T-helper 1 cell treated with Interleukin-12 subunit alpha and Interleukin-12 subunit beta and Interleukin-4 antibody, amounts not matched to agents 30 μg/mL and 1 μg/mL, for 36 hours (primary cell): Measurements from ENCODE around the gene SLC35F3.

Experiments
- H3K27ac Mint-ChIP-seq: one replicate; pipeline ENCODE4 v1.8.0; 2021; ENCODE audit warnings: mild to moderate bottlenecking, mixed read lengths
- H3K27me3 Mint-ChIP-seq: one replicate; pipeline ENCODE4 v1.8.0; 2021; ENCODE audit warnings: low read depth, mixed read lengths
- H3K36me3 Mint-ChIP-seq: one replicate; pipeline ENCODE4 v1.8.0; 2021; ENCODE audit warnings: low read depth, mixed read lengths
- H3K4me1 Mint-ChIP-seq: one replicate; pipeline ENCODE4 v1.8.0; 2021; ENCODE audit warnings: low read depth, mixed read lengths
- H3K4me3 Mint-ChIP-seq: one replicate; pipeline ENCODE4 v1.8.0; 2021; ENCODE audit warnings: mild to moderate bottlenecking, moderate library complexity, mixed read lengths
- H3K9me3 Mint-ChIP-seq: one replicate; pipeline ENCODE4 v1.8.0; 2021; ENCODE audit warnings: mixed read lengths

Gene SLC35F3

DNA sequence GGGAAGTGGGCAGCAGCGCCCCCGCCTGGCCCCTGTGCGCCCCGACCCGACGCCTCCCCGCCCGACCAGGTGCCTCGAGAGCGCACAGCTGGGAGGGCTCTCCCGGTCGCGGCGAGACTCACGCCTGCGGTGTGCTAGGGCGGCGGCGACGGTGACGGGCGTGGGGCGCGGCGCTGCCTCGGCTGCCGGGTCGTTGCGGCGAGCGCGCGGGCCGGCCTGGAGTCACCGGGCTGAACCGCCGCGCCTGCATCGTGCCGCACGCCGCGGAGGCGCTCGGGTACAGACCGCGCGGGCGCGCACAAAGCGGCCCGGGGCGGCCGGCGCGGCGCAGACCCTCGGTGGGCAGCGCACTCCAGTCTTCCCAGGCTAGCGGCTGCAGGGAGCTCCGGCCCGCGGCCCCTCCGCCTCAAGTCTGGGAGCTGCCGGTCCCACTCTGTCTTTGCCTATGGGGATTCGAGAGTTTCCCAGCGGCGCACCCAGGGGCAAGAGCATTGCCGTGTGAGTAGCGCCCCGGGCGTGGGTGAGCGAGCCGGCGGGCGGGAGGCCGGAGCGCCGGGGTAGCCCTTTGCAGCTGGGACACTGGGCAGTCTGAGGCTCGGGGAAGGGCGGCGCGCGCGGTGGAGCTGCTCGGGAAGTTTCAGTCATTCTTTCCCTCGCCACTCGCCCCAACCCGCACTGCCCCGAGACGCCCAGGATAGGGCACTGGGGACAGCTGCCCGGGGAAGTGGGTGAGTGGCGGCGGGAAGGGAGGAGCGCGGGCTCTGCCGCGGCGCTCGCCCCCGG, at the start of gene SLC35F3:
SLC35F3 (plus strand) TSS at position 44 of the 783 bp plus-strand sequence.
- Mint-ChIP-seq H3K27ac (no peak within 1 kb of the TSS), H3K27me3 (peaks cover 68% of the 10 kb centered on the region), H3K4me1 (no peaks in the 10 kb centered on the region), H3K36me3 (peaks cover 2% of the 10 kb centered on the region), H3K9me3 (no peaks in the 10 kb centered on the region), H3K4me3 (no peak within 1 kb of the TSS)

DNA sequence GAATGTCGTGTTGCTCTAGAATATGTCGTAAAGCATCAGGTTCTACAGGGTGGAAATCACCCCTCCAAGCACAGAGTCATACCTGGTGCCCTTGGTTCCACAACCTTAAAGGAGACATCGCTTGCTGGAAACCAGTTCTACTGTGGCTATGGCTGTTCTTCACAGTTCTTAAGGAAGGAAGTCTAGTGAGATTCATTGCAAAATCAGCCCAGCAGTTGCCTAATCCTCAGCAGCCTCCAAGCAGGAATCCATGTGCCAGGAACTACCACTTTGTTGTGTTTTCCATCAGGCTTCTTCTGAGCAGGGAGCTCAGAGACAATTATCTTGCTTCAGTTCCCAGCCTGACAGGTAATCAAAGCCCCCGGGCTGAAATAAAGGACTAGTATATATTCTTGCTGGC, 45.0 kb upstream of the SLC35F3 start:
- H3K27ac Mint-ChIP-seq: no peak overlapping the region
- H3K4me3 Mint-ChIP-seq: no peak overlapping the region

DNA sequence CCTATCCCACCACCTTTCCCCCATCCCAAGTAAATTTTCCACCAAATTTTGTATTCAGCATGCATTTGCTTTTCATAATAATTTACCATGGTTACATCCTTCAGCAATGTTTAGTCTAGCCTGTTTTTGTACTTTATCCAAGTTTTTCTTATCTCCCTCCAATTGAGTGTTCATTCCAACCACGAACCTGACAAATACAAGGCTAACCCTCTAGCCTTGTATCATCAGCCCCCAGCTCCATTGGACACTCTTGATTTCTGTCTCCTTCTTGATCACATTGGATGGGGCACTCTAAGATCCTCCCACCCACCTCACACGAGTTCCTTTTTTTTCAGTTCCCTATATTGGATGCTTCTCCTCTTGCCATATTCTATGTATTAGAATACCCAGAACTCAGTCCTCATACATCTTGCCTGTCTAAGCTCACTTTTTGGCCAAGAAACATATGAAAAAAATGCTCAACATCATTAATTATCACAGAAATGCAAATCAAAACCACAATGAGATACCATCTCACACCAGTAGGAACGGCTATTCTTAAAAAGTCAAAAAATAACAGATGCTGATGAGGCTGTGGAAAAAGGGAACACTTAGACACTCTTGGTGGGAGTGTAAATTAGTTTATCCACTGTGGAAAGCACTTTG, 40.5 kb upstream of the SLC35F3 start:
- Mint-ChIP-seq H3K27me3 (no peaks in the 10 kb centered on the region), H3K36me3 (no peaks in the 10 kb centered on the region), H3K4me3 (no peak overlapping the region), H3K9me3 (peaks cover 17% of the 10 kb centered on the region), H3K4me1 (no peaks in the 10 kb centered on the region), H3K27ac (no peak overlapping the region)

More for the DNA sequence above, 45.0 kb upstream of the SLC35F3 start:
- H3K4me1 Mint-ChIP-seq: no peaks in the 10 kb centered on the region
- H3K9me3 Mint-ChIP-seq: no peaks in the 10 kb centered on the region
- H3K27me3 Mint-ChIP-seq: no peaks in the 10 kb centered on the region
- no peaks in the 10 kb centered on the region for H3K36me3 Mint-ChIP-seq

DNA sequence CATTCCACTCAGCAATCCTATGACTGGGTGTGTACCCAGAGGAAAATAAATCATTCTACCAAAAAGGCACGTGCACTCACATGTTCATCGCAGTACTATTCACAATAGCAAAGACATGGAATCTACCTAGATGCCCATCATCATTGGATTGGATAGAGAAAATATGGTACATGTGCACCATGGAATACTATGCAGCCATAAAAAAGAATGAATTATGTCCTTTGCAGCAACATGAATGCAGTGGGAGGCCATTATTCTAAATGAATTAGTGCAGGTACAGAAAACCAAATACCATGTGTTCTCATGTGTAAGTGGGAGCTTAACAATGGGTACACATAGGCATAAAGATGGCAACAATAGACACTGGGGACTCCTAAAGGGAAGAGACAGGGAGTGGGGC, 39.9 kb upstream of the SLC35F3 start:
- H3K4me3 Mint-ChIP-seq: no peak overlapping the region

DNA sequence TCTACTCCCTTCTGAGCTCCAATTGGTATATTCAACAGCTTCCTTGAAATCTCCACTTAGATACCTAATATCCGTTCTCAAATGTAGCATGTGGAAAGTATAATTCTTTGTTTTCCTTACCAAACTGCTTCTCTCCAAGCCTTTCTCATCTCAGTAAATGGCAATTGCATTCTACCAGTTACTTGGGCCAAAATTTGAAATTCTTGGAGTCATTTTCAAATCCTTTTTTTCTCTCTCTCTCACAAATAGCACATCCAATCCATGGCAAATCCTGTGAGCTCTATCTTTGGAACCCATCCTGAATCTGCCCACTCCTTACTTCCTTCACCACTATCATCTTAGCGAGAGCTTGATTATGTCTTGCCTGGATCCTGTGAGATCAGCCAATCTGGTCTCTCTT, 39.3 kb upstream of the SLC35F3 start:
- Mint-ChIP-seq H3K27me3 (no peaks in the 10 kb centered on the region), H3K4me3 (no peak overlapping the region), H3K9me3 (peaks cover 17% of the 10 kb centered on the region), H3K27ac (no peak overlapping the region), H3K36me3 (no peaks in the 10 kb centered on the region), H3K4me1 (no peaks in the 10 kb centered on the region)

More for the DNA sequence above, 39.9 kb upstream of the SLC35F3 start:
- Mint-ChIP-seq H3K9me3 (peaks cover 17% of the 10 kb centered on the region), H3K4me1 (no peaks in the 10 kb centered on the region), H3K36me3 (no peaks in the 10 kb centered on the region), H3K27me3 (no peaks in the 10 kb centered on the region), H3K27ac (no peak overlapping the region)

DNA sequence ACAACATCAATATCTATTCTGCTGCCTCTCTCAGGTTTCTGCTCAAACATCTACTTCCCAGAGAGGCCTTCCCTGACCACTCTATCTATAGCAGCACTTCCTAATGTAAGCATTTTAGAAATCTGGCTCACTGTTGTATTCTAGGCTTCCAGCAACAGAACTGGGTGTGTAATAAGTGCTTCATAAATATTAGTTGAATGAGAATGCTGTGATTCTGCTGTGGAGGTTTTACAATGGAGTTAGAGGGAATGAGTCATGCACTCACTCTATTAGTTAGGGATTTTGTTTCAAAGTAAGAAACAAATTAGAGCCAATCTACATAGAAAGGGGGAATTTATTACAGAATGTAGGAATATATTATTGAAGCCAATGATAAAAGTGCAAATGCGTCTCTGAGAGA, 38.6 kb upstream of the SLC35F3 start:
- H3K9me3 Mint-ChIP-seq: peaks cover 17% of the 10 kb centered on the region
- H3K27me3 Mint-ChIP-seq: no peaks in the 10 kb centered on the region
- no peak overlapping the region for H3K4me3 Mint-ChIP-seq
- no peaks in the 10 kb centered on the region for H3K36me3 Mint-ChIP-seq
- H3K27ac Mint-ChIP-seq: no peak overlapping the region
- no peaks in the 10 kb centered on the region for H3K4me1 Mint-ChIP-seq

DNA sequence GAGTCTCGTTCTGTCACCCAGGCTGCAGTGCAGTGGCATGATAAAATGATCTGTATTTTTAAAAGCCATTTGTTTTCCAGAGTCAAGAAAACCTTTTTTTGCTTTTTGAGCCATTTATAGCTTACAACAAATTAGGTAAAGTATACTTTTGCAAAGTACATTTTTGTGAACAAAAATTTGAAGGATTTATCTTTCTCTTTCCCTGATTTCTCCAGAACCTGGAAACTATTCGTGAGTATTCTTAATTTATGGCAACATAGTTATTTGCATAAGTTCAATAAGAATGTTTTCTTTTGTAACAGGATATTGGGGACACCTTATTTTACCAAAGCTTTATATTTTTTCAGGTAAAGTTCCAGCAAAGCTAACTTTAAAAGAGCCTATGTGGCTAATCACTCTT, 37.4 kb upstream of the SLC35F3 start:
- Mint-ChIP-seq H3K4me1 (no peaks in the 10 kb centered on the region), H3K9me3 (peaks cover 17% of the 10 kb centered on the region), H3K36me3 (no peaks in the 10 kb centered on the region), H3K27me3 (no peaks in the 10 kb centered on the region), H3K27ac (no peak overlapping the region), H3K4me3 (no peak overlapping the region)

DNA sequence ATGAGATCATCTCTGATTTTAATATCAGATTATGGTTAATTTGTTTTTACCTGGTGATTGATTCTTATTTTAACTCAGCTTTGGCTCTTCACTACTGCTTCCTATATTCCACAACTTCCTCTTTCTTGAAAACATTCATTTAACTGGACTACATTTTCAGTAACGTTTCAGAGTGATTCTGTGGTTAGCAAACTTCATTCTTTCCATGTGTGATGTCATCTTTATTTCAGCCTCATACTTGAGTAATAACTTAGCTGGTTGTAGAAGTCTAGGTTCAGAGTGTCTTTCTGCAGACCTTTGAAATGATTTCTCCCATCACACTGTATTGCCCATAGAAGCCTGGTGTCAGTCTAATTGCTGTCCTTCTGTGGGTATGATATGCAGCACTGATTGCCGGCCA, 36.0 kb upstream of the SLC35F3 start:
- no peaks in the 10 kb centered on the region for H3K36me3 Mint-ChIP-seq
- no peaks in the 10 kb centered on the region for H3K27me3 Mint-ChIP-seq
- peaks cover 17% of the 10 kb centered on the region for H3K9me3 Mint-ChIP-seq
- no peak overlapping the region for H3K27ac Mint-ChIP-seq
- no peak overlapping the region for H3K4me3 Mint-ChIP-seq
- no peaks in the 10 kb centered on the region for H3K4me1 Mint-ChIP-seq

DNA sequence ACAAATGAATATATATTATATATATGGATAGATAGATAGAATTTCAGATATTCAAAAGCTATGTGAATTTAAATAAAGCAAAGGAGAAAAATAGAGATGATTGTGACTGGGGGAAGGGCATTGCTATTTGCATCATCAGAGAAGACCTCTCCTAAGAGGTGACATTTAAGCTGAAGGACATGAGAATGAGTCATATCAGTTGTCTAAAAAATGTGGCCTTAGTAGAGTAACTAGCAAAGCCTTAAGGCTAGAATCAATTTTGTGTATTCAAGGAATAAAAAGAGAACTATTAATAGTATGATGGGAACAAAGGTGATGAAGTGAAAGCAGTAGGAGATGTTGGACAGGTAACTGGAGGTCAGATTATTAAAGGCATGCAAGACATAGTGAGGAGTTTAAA, 34.8 kb upstream of the SLC35F3 start:
- no peak overlapping the region for H3K4me3 Mint-ChIP-seq
- H3K27ac Mint-ChIP-seq: no peak overlapping the region
- H3K27me3 Mint-ChIP-seq: no peaks in the 10 kb centered on the region
- no peaks in the 10 kb centered on the region for H3K4me1 Mint-ChIP-seq
- peaks cover 17% of the 10 kb centered on the region for H3K9me3 Mint-ChIP-seq
- no peaks in the 10 kb centered on the region for H3K36me3 Mint-ChIP-seq

DNA sequence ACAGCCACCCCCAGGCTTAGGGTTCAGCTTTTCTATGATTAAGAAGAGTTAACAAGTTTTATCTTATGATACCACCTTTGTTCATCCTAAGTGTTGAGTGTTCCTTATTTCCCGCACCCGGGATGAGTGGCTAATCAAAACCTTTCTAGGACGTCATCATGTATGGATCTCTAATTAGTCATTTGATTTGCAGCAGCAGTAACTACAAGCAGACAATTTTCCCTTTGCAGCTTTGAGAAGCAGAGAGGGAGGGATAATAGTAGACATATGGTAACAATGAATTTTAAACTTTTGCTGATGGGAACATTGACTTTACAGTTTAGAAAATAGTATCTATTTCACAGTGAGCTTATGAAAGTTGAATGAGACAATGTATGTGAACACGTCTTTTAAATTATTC, 30.8 kb upstream of the SLC35F3 start:
- Mint-ChIP-seq H3K36me3 (no peaks in the 10 kb centered on the region), H3K4me1 (no peaks in the 10 kb centered on the region), H3K27ac (no peak overlapping the region), H3K4me3 (no peak overlapping the region), H3K9me3 (no peaks in the 10 kb centered on the region), H3K27me3 (no peaks in the 10 kb centered on the region)

DNA sequence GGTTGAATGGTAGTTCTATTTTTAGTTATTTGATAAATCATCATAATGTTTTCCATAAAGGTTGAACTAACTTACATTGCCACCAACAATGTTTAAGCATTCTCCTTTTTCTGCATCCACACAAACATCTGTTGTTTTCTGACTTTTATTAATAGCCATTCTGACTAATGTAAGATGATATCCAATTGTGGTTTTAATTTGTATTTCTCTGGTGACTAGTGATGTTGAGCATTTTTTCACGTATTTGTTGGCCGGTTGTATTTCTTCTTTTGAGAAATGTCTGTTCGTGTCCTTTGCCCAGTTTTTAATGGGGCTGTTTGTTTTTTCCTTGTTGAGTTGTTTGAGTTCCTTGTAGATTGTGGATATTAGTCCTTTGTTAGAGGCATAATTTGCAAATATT, 24.6 kb upstream of the SLC35F3 start:
- Mint-ChIP-seq H3K36me3 (no peaks in the 10 kb centered on the region), H3K4me3 (no peak overlapping the region), H3K27me3 (no peaks in the 10 kb centered on the region), H3K4me1 (no peaks in the 10 kb centered on the region), H3K9me3 (no peaks in the 10 kb centered on the region), H3K27ac (no peak overlapping the region)

DNA sequence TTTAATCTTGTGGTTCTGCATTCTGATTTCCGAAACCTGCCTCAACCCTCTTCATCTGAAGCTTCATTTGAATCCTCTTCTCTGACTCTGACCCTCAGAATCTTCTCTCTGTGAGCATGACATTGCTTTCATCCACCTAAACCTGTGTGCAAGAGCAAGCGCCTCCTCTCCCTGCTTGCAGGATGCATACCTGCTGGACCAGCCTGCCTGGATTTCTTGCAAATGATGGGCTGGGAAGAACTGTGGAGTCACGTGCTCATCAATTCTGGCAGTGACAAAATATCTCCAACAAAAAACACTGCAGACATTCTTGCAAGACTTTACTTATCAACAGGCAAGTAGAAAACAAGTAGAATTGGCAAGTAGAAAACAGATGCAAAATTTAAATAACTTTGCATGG, 20.8 kb upstream of the SLC35F3 start:
- no peaks in the 10 kb centered on the region for H3K27me3 Mint-ChIP-seq
- no peaks in the 10 kb centered on the region for H3K4me1 Mint-ChIP-seq
- H3K36me3 Mint-ChIP-seq: no peaks in the 10 kb centered on the region
- no peak overlapping the region for H3K4me3 Mint-ChIP-seq
- H3K9me3 Mint-ChIP-seq: peaks cover 2% of the 10 kb centered on the region
- H3K27ac Mint-ChIP-seq: no peak overlapping the region

DNA sequence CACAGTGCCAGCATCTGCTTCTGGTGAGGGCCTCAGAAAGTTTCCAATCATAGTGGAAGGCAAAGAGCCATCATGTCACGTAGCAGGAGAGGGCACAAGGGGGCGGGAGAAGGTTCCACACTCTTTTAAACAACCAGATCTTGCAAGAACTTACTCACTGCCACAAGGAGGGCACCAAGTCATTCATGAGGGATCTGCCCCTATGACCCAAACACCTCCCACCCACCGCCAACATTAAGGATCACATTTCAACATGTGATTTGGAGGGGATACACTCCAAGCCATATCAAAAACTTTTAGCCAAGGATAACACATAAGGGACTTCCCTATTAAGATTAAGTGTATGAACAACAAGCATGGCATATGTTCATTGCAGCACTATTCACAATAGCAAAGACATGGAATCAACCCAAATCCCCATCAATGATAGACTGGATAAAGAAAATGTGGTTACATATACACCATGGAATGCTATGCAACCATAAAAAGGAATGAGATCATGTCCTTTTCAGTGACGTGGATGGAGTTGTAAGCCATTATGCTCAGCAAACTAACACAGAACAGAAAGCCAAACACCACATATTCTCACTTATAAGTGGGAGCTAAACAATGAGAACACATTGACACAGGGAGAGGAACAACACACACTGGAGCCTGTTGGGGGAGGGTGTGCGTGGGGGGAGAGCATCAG, 19.9 kb upstream of the SLC35F3 start:
- Mint-ChIP-seq H3K9me3 (peaks cover 11% of the 10 kb centered on the region), H3K27ac (no peak overlapping the region), H3K27me3 (no peaks in the 10 kb centered on the region), H3K4me3 (no peak overlapping the region), H3K4me1 (no peaks in the 10 kb centered on the region), H3K36me3 (no peaks in the 10 kb centered on the region)

DNA sequence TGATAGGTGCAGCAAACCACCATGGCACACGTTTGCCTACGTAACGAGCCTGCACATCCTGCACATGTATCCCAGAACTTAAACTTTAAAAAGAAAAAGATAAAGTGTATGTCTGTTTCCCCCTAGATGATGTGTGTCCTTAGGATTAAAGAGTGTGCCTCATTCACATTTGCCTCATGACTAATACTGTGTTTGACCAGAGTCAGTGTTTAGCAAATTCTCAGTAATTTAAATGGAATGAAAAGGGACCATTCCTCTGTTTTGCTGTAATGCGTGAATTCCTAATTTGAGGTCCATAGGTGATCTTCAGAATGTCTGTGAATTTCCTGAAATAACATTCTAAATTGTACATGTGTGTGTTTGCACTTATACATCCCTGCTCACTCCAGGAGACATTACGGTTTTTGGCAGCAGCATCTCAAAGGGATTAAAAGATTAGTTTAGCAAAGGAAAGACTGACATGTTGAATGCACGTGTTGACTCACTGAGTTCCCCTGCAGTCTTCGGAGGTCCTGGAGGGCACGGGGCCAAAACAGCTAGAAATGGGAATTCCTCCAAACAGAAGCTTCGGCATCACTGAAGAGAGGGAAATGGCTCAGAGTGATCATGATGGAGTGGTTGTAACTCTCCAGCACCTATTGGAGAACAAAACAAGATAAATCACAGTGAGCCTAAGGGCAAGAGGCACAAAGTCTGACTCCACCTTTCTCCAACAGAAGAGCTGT, 19.1 kb upstream of the SLC35F3 start:
- H3K27ac Mint-ChIP-seq: no peak overlapping the region
- peaks cover 17% of the 10 kb centered on the region for H3K9me3 Mint-ChIP-seq
- H3K27me3 Mint-ChIP-seq: no peaks in the 10 kb centered on the region
- no peaks in the 10 kb centered on the region for H3K36me3 Mint-ChIP-seq
- no peak overlapping the region for H3K4me3 Mint-ChIP-seq
- no peaks in the 10 kb centered on the region for H3K4me1 Mint-ChIP-seq
